Body of pancreas (tissue), 4 donors: ENCODE measurements around the gene GRHL1. TPM values are rescaled to one million over a fixed set of nuclear protein-coding genes. Genes with fewer than 3 reads are reported as not detected.
A peak's percentile ranks its signal among the peaks of the same experiment; 100 is the strongest.
"Not testable (repeated sequence)": the region's sequence is repeated elsewhere in the genome, so short reads cannot be mapped to it uniquely, and the experiment has no call there.

Experiments
- ATAC-seq: fragments of 150-250 bp; one replicate; pipeline ENCODE4 v1.9.1; 2016
- DNase-seq, 4 donors: peaks; one replicate each; pipeline ENCODE4 v3.0.0-alpha.2; 2019
- H3K27ac ChIP-seq, 4 donors: fragments of 200-600 bp; sonication (generic); 1 replicate in 3 of 4; 2 replicates in 1 of 4; pipeline versions ENCODE4 v1.5.1 to v1.6.1; 2016 to 2019; ENCODE audit warnings: mild to moderate bottlenecking in 1 of 4, mixed read lengths in 1 of 4, moderate library complexity in 1 of 4
- H3K27me3 ChIP-seq, 2 donors: fragments of 200-600 bp; sonication (generic); one replicate each; pipeline ENCODE4 v1.6.0; 2016; ENCODE audit warnings: mild to moderate bottlenecking in 1 of 2
- H3K36me3 ChIP-seq, 2 donors: fragments of 200-600 bp; sonication (generic); replicated peaks in 1 of 2; 2 replicates each; pipeline ENCODE4 v1.5.1; 2016; ENCODE audit warnings: low read depth in 2 of 2; ENCODE audit not compliant: insufficient read depth in 1 of 2
- H3K4me1 ChIP-seq: fragments of 200-600 bp; sonication (generic); one replicate; pipeline ENCODE4 v1.6.0; 2016
- H3K4me3 ChIP-seq, 2 donors: fragments of 200-600 bp; sonication (generic); 1 replicate in 1 of 2; 2 replicates in 1 of 2; pipeline ENCODE4 v1.5.1; 2016 to 2019
- H3K9me3 ChIP-seq, 3 donors: fragments of 200-600 bp; sonication (generic); 1 replicate in 2 of 3; 2 replicates in 1 of 3; pipeline ENCODE4 v1.5.1; 2016
- CTCF ChIP-seq, 7 experiments: fragments of 450-650 bp in 4 of 7; fragments of 200-600 bp in 3 of 7; sonication (generic) in 3 of 7; IDR thresholded peaks; one replicate each; pipeline ENCODE4 v1.5.1; 2016 to 2019; ENCODE audit warnings: antibody characterized with exemption in 7 of 7
- POLR2A ChIP-seq, 3 donors: fragments of 450-650 bp; IDR thresholded peaks; one replicate each; pipeline ENCODE4 v1.6.1; 2016; ENCODE audit warnings: antibody characterized with exemption in 3 of 3, mild to moderate bottlenecking in 2 of 3
- WGBS, 2 donors: methylation state at CpG; one replicate each; pipeline ENCODE4 v1.1.5; 2017; 5-methylcytosine and 5-hydroxymethylcytosine counted together
- intact Hi-C: fragments of 100-400 bp; cut with DNase I; formaldehyde crosslinking; loops from one replicate; pipeline ENCODE4 v1.15.1; 2023
- total RNA-seq, 2 donors: library from RNA; depleted of rRNA; stranded (reverse); fragments of >200 nt; gene quantifications; one replicate each; pipeline ENCODE4 v1.1.0, GENCODE V29; 2016

The GRHL1 gene
- total RNA-seq, 2 donors from 2014 or later: 2.0 to 4.2 TPM

DNA sequence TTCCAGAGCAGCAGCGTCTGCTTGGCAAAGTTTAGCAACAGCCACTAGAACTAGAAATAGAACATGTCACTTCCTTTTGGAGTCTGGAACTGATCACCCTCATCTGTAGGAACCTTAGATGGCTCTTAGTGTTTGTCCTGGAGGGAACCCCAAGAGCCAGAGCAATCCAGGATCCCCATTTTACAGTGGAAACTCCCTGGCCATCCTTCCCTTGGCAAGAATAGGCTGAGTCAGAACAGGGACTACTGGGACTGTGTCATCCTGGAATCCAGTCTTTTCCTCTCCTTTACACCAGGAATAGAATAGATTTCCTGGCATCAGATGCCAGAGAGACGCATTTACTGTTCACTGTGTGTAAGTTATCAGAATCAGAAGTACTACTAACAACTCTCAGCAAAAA is 33.2 kb upstream of the GRHL1 start:
- intact Hi-C loops: no loop called here
- no peaks in the 10 kb centered on the region for H3K4me1 ChIP-seq
- WGBS, 2 donors: 63% methylated on average over 2 of the region's 2 CpGs
- ATAC-seq: peak; percentile 24
- H3K36me3 ChIP-seq: no peaks in the 10 kb centered on the region
- H3K4me3 ChIP-seq: no peak overlapping the region
- no peaks in the 10 kb centered on the region for H3K9me3 ChIP-seq
- DNase-seq: no peak
- H3K27ac ChIP-seq: no peak overlapping the region
- no peaks in the 10 kb centered on the region for H3K27me3 ChIP-seq
- TF ChIP-seq CTCF (IDR thresholded peaks at IDR 0.05): no peak
- no peak for TF ChIP-seq POLR2A (IDR thresholded peaks at IDR 0.05)

GRCh38 chr2:9919512-9919911 is 32.0 kb upstream of the GRHL1 start:
- intact Hi-C loops: no loop called here

GRCh38 chr2:9927020-9927419 is 24.5 kb upstream of the GRHL1 start:
- H3K27me3 ChIP-seq, DNase-seq, intact Hi-C loops, H3K36me3 ChIP-seq, H3K9me3 ChIP-seq, H3K4me3 ChIP-seq, H3K4me1 ChIP-seq, ATAC-seq, H3K27ac ChIP-seq: not testable (repeated sequence)
- WGBS, 2 donors: 93 to 95% methylated on average over 2 of the region's 2 CpGs

More at GRCh38 chr2:9919512-9919911, 32.0 kb upstream of the GRHL1 start:
- TF ChIP-seq POLR2A (IDR thresholded peaks at IDR 0.05): no peak
- WGBS, 2 donors: 63 to 83% methylated on average over 3 of the region's 3 CpGs
- H3K27ac ChIP-seq: no peak overlapping the region
- ATAC-seq (no peak), DNase-seq (no peak)
- no peaks in the 10 kb centered on the region for H3K36me3 ChIP-seq
- no peaks in the 10 kb centered on the region for H3K4me1 ChIP-seq
- no peaks in the 10 kb centered on the region for H3K27me3 ChIP-seq
- H3K9me3 ChIP-seq: no peaks in the 10 kb centered on the region
- no peak overlapping the region for H3K4me3 ChIP-seq

- intact Hi-C loops: no loop called here
- Histone ChIP-seq H3K9me3 (no peaks in the 10 kb centered on the region), H3K36me3 (peaks cover 0 to 2% of the 10 kb centered on the region in 2 donors), H3K27ac (no peak overlapping the region), H3K4me3 (no peak overlapping the region), H3K27me3 (no peaks in the 10 kb centered on the region), H3K4me1 (peaks cover 16% of the 10 kb centered on the region)
- ATAC-seq: no peak
- DNase-seq: no peak
- TF ChIP-seq CTCF (IDR thresholded peaks at IDR 0.05) (no peak), POLR2A (IDR thresholded peaks at IDR 0.05) (no peak)
- WGBS, 2 donors: 86 to 93% methylated on average over 4 of the region's 4 CpGs
Measured at GRCh38 chr2:9937258-9937657, 14.2 kb upstream of the GRHL1 start.

GRCh38 chr2:9937968-9938367 is 13.5 kb upstream of the GRHL1 start:
- H3K4me3 ChIP-seq: no peak overlapping the region
- peaks cover 0 to 2% of the 10 kb centered on the region in 2 donors for H3K36me3 ChIP-seq
- TF ChIP-seq POLR2A (IDR thresholded peaks at IDR 0.05) (no peak), CTCF (IDR thresholded peaks at IDR 0.05) (no peak)
- 92 to 93% methylated on average over 6 to 9 of the region's 9 CpGs for WGBS, 2 donors
- H3K4me1 ChIP-seq: peaks cover 16% of the 10 kb centered on the region
- no peak overlapping the region for H3K27ac ChIP-seq
- intact Hi-C loops: no loop called here
- H3K9me3 ChIP-seq: no peaks in the 10 kb centered on the region
- no peaks in the 10 kb centered on the region for H3K27me3 ChIP-seq
- no peak for DNase-seq
- no peak for ATAC-seq
